ENCODE results near the gene HTR1D. TPM values are rescaled to one million over a fixed set of nuclear protein-coding genes. Genes with fewer than 3 reads are reported as not detected.
A peak's percentile ranks its signal among the peaks of the same experiment; 100 is the strongest.

HTR1D gene
- total RNA-seq, 3 donors from 2014 or later: not detected

GRCh38 chr1:23156940-23157339, 60.4 kb downstream of the HTR1D start:
- TF ChIP-seq CTCF (IDR thresholded peaks at IDR 0.05) (no peak), POLR2AphosphoS5 (IDR thresholded peaks at IDR 0.05) (no peak), POLR2A (IDR thresholded peaks at IDR 0.05) (no peak)
- intact Hi-C loops (cut with DNase I; ENCODE audit: low total_unique reads): no loop called here
- Histone ChIP-seq H3K27me3 (no peaks in the 10 kb centered on the region), H3K9me3 (no peaks in the 10 kb centered on the region), H3K4me1 (no peaks in the 10 kb centered on the region), H3K36me3 (no peaks in the 10 kb centered on the region), H3K27ac (no peak overlapping the region), H3K4me3 (no peak overlapping the region)
- DNase-seq (ENCODE audit: low spot score in 2 of 2): no peak

GRCh38 chr1:23152966-23153684, 64.2 kb downstream of the HTR1D start:
- no peak overlapping the region for H3K4me3 ChIP-seq
- H3K9me3 ChIP-seq: no peaks in the 10 kb centered on the region
- TF ChIP-seq POLR2A (IDR thresholded peaks at IDR 0.05) (no peak), CTCF (IDR thresholded peaks at IDR 0.05) (no peak), POLR2AphosphoS5 (IDR thresholded peaks at IDR 0.05) (no peak)
- no peaks in the 10 kb centered on the region for H3K36me3 ChIP-seq
- H3K27ac ChIP-seq: no peak overlapping the region
- no peak for DNase-seq (ENCODE audit: low spot score in 2 of 2)
- intact Hi-C loops (cut with DNase I; ENCODE audit: low total_unique reads): no loop called here
- H3K4me1 ChIP-seq: no peaks in the 10 kb centered on the region
- H3K27me3 ChIP-seq: no peaks in the 10 kb centered on the region

GRCh38 chr1:23150742-23151141, 66.6 kb downstream of the HTR1D start:
- Histone ChIP-seq H3K27me3 (no peaks in the 10 kb centered on the region), H3K4me3 (no peak overlapping the region), H3K27ac (peak overlapping the region; percentile 27 to 48), H3K36me3 (no peaks in the 10 kb centered on the region), H3K4me1 (no peaks in the 10 kb centered on the region), H3K9me3 (no peaks in the 10 kb centered on the region)
- intact Hi-C loops (cut with DNase I; ENCODE audit: low total_unique reads): no loop called here
- TF ChIP-seq CTCF (IDR thresholded peaks at IDR 0.05): no peak
- TF ChIP-seq POLR2AphosphoS5 (IDR thresholded peaks at IDR 0.05): no peak
- no peak for TF ChIP-seq POLR2A (IDR thresholded peaks at IDR 0.05)
- no peak for DNase-seq (ENCODE audit: low spot score in 2 of 2)

- Histone ChIP-seq H3K27me3 (no peaks in the 10 kb centered on the region), H3K27ac (no peak overlapping the region), H3K36me3 (no peaks in the 10 kb centered on the region), H3K4me1 (no peaks in the 10 kb centered on the region), H3K9me3 (no peaks in the 10 kb centered on the region), H3K4me3 (no peak overlapping the region)
- TF ChIP-seq POLR2A (IDR thresholded peaks at IDR 0.05) (no peak), POLR2AphosphoS5 (IDR thresholded peaks at IDR 0.05) (no peak)
- no peak for DNase-seq (ENCODE audit: low spot score in 2 of 2)
- intact Hi-C loops (cut with DNase I; ENCODE audit: low total_unique reads): no loop called here
These were observed 67.2 kb downstream of the HTR1D start for GRCh38 chr1:23150125-23150524.

GRCh38 chr1:23149114-23149513, 68.2 kb downstream of the HTR1D start:
- no peaks in the 10 kb centered on the region for H3K4me1 ChIP-seq
- H3K27me3 ChIP-seq: no peaks in the 10 kb centered on the region
- no peak overlapping the region for H3K27ac ChIP-seq
- H3K9me3 ChIP-seq: no peaks in the 10 kb centered on the region
- intact Hi-C loops (cut with DNase I; ENCODE audit: low total_unique reads): no loop called here
- H3K4me3 ChIP-seq: no peak overlapping the region
- TF ChIP-seq POLR2A (IDR thresholded peaks at IDR 0.05) (no peak), CTCF (IDR thresholded peaks at IDR 0.05) (no peak), POLR2AphosphoS5 (IDR thresholded peaks at IDR 0.05) (no peak)
- DNase-seq (ENCODE audit: low spot score in 2 of 2): no peak
- no peaks in the 10 kb centered on the region for H3K36me3 ChIP-seq
